Endothelial cell of umbilical vein (primary cell): ENCODE data around the gene PSMD9.

ENCODE experiments used
- EZH2 ChIP-seq: IDR thresholded peaks from 2 replicates; pipeline ENCODE4 v1.6.1; 2012; ENCODE audit warnings: borderline replicate concordance, low read depth, mild to moderate bottlenecking, moderate library complexity, low read length, inconsistent platforms; ENCODE audit not compliant: severe bottlenecking
- JUN ChIP-seq: IDR thresholded peaks from 2 replicates; pipeline ENCODE4 v1.6.1; 2011; ENCODE audit warnings: borderline replicate concordance, low read depth; ENCODE audit not compliant: insufficient read length, insufficient read depth
- MAX ChIP-seq: IDR thresholded peaks from 2 replicates; pipeline ENCODE4 v1.6.1; 2011; ENCODE audit not compliant: insufficient read depth, insufficient read length
- MYC ChIP-seq: IDR thresholded peaks from one replicate; pipeline ENCODE4 v1.6.1; 2011; ENCODE audit warnings: mild to moderate bottlenecking, low read depth, low read length
- POLR2A ChIP-seq: IDR thresholded peaks from 2 replicates; pipeline ENCODE4 v1.6.1; 2012; ENCODE audit warnings: low read depth, mild to moderate bottlenecking, control low read depth, low read length
- POLR2AphosphoS5 ChIP-seq: IDR thresholded peaks from 2 replicates; pipeline ENCODE4 v1.6.1; 2012; ENCODE audit warnings: low read depth, mild to moderate bottlenecking, control low read depth, low read length, moderate library complexity; ENCODE audit not compliant: insufficient read depth
- TF ChIP-seq, protein P1 (sequence below), 2 donors: IDR thresholded peaks; 1 replicate in 1 of 2; 2 replicates in 1 of 2; pipeline ENCODE4 v1.5.1; 2011; ENCODE audit warnings: low read length in 2 of 2, mild to moderate bottlenecking in 2 of 2, moderate library complexity in 2 of 2, control low read depth in 1 of 2, inconsistent platforms in 1 of 2, low read depth in 1 of 2; ENCODE audit not compliant: insufficient read depth in 1 of 2; ENCODE audit errors: extremely low read depth in 1 of 2

GRCh38 chr12:121915841-121916321, 27.3 kb downstream of the PSMD9 start:
- TF ChIP-seq, protein P1, sequence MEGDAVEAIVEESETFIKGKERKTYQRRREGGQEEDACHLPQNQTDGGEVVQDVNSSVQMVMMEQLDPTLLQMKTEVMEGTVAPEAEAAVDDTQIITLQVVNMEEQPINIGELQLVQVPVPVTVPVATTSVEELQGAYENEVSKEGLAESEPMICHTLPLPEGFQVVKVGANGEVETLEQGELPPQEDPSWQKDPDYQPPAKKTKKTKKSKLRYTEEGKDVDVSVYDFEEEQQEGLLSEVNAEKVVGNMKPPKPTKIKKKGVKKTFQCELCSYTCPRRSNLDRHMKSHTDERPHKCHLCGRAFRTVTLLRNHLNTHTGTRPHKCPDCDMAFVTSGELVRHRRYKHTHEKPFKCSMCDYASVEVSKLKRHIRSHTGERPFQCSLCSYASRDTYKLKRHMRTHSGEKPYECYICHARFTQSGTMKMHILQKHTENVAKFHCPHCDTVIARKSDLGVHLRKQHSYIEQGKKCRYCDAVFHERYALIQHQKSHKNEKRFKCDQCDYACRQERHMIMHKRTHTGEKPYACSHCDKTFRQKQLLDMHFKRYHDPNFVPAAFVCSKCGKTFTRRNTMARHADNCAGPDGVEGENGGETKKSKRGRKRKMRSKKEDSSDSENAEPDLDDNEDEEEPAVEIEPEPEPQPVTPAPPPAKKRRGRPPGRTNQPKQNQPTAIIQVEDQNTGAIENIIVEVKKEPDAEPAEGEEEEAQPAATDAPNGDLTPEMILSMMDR (IDR thresholded peaks at IDR 0.05; ENCODE audit: extremely low read depth in 1 of 2, insufficient read depth in 1 of 2, low read depth in 1 of 2, low read length in 2 of 2), result no peak
- TF ChIP-seq POLR2A (no peak), POLR2AphosphoS5 (no peak), EZH2 (no peak), MAX (no peak), MYC (no peak), JUN (no peak)
